ELF-1 (cell line): Measurements from ENCODE around the gene GABARAP.
A peak's percentile ranks its signal among the peaks of the same experiment; 100 is the strongest.

Experiments
- DNase-seq: peaks from one replicate; pipeline ENCODE4 v3.0.0-alpha.2; 2016; ENCODE audit warnings: low read depth, low spot score

GABARAP gene

DNA sequence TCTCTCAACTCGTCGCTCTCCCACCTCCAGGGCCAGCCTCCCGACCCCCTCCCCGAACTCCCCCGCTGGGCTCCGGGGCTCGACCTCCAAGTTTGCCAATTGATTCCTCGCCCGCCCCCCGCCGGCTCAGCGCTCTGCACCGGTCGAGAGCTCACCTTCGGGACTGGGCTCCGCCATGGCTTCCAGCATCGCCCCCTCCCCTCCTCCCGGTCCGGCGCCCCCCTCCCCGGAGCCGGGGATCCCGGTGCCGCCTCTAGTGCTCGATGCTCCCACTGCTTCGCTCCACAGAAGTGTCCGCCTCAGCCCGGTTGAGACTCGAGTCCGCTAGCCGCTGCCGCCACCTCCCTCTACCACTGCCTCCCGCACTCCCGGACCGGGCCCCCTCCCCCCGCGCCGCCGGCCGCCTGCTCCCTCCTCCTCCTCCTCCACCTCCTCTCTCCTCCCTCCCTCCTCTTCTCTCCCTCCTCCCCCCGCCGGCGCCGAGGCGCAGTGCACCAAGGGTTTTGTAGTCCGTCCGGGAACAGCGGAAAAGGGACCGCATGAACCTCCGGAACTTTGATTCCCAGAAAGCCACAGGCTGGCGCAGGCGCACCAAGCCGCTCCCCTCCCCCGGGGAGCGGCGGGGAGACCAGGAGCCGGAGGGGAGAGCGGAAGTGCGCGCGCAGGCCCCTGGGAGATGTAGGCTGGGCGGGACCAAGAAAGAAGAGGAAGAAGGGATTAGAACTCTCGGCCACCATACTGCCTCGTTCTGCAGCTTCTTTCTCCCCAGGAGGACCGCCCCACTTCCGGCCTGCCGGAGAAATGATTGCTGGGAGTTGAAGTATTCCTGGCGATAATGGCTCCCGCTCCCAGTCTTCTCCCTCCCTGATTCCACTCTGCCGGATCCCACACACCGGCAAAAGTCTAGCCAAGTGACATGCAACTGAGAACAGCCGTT lies 2.9 kb downstream of the GABARAP start, which contains the start of gene PHF23:
Gene PHF23, minus strand, starts transcription at position 367 of the 937 bp plus-strand sequence. Its CDS starts 178 bp downstream, at position 189.
- peak; percentile 100 for DNase-seq

DNA sequence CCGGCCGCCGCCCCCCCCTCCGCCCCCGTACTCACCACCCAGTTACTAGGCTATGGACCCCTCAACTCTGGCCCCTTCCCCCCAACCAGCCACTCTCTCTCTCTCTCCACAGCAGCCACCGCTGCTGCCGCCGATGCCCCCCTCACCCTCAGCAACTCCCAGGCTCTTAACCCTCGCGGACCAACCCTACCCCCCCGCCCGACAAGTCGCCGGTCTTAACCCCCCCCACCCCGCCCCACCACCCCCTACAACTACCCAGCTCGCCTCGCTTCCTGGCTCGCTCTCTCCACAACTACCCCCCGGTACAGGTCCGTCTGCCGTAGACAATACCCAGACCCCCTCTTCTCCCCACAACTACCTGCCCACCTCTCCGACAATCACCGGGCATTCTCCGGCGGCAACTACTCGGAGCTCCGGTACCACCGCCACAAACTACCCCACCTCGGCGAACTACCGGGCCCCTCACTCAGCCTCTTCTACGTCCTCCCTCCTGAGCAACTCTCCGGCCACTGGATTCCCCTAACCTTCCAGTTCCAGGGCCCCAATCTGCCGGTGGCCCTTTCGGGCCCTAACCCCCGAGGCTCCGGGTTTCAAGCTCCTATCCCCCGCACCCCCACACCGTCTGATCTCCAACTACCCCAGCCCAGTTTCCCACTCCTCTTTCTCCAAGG lies 3.7 kb downstream of the GABARAP start:
- DNase-seq: peak; percentile 28

DNA sequence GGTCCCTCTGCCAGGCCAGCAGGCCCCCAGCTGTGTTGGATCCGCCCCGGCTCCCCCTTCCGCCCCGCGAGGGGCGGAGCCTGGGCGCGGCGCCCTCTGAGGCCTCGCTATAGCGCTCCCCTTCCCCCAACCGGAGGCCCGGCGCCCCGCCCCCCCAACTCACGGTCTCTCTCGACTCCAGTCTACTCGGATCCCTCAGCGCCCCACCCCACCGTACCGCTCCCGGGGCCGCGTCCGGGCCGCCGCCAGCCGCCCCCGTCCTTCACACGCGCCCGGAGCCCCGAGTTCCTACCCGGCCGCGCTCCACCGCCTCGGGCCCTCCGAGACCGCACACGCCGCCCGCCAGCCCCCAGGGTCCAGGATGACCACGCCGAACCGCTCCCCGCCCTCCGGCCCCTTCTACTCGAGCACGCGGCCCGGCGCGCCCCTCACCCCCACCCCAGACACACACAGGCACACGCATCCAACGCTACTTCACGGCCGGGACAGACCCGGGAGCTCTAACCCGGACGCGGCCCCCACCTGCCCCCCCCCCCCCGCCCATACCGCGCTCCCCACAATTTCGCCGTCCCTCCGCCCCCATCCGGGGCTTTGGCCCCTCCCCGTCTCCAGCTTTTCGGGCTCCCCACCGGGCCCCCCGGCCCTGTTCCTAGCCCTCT lies 4.4 kb downstream of the GABARAP start:
- DNase-seq: peak; percentile 59

DNA sequence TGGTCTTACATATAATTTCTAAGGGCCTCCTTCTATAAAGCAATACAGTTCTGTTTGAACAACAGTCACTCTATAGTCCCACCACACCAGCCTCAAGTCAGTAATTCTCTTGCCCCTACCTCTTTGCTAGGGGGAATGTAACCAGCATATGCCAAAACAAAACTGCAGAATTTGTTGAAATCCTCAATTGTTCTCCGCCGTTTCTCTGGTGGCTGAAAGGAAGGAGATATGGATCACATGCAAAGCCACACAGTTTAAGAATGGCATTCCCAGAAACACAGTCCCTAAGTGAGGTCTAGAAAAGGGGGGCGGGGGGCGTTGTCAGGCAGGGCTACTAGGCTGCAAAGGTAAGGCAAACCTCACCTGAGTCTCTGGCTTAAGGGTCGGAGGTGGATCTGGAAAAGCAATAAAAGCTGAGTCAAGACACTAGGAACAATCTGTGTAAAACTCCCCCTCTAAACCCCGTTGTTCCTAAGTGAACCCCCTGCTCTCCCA lies 4.9 kb downstream of the GABARAP start:
- no peak for DNase-seq

DNA sequence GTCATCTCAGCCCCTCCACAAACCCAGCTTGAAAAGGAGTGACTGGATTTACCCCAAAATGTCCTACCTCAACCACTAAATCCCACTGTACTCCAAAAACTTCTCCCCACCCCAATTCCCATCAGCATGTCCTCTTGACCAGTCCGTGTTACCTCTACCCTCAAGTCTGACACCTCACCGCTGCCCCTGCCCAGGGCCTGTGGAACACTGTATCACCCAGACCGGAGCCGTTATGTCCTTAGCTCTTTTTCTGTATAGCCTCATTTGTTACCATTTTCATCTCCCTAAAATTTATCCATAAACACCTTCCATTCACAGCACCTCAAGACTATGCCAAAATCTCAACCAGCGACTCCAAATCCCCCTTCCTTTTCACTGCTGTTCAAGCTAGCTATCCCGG lies 5.4 kb downstream of the GABARAP start:
- no peak for DNase-seq

DNA sequence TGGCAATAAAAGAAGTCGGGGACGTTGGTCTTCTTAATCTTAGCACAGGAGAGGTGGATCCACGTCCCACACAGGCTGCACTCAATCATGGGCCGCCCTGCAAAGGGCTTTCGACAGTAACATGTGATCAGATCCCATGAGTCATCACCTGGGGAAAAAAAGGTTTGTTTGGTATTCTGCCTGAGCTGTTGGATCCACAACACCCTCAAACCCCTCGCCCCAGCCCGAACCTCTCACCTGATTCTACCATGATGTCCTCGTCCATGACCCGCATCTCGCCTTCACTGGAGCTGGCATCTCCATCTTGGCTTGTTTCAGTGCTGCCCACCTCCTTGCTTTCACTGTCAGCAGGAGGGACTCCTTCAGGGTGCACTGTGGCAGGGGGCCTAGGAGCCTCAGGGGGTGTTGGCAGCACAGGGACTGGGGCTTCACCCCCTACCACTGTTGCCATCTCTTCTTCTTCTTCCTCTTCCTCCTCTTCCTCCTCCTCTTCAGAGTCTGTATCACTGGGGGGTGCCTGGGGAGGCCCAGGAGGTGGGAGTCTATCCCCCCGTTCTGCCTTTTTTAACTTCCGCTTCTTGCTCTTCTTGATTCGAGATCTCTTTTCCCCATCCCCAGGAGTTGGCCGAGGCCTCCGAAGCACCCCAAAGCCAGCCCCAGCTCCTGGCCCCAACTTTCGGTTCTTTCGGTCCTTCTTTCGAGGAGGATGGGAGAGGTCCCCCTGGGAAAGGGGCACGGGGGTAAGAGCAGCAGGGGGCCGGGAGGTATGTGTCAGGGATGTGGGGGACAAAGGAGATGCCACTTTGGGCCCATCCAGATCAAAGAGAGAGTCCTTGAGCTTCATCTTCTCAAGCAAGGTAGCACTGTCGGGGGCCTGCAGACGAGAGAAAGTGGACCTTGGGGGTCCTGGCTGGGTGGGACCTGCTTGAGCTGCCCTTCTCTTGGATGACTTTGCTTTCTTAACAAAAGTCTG lies 6.3 kb downstream of the GABARAP start:
- DNase-seq: no peak

DNA sequence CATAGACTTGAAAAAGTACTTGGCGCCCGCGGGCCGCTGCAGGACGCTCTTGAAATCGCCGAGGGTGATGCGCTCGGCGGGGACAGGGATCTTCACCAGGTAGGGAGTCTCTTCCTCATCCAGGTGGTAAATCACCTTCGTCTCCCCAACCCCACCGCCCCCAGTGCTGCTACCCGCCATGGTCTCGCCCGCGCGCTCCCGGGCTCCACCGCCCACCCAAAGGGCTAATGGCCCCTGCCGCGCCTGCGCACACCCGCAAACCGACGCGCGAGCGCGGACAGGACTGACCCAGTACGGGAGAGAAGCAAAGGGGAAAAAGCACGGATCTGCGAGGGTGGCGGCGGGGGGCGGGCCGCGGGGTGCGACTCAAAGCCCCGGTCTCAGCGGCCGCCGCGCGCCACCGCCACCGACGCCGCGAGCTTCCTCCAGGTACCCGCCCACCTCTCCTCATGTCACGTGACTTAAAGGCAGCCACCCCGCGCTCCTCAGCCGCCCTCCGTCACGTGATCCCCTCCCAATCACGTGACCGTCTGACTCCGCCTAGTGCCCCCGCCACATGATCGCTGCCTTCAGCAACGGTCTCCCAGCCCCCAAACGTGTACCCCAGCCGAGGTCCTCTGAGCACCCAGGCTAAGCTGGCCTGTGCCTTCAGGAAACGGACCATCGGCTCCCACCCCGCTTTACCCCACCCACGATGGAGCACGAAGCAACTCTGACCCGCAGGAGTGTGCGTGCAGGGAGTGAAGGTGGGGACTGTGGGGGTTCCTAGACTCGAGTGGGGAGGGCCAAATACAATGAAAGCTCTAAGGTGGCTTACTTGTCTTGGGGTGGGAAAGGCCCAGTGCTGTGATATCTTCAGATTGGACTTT lies 7.9 kb downstream of the GABARAP start, which contains the start of gene DVL2:
Gene DVL2, minus strand, starts transcription at position 435 of the 869 bp plus-strand sequence. Its CDS starts 255 bp downstream, at position 180.
- DNase-seq: peak; percentile 98

DNA sequence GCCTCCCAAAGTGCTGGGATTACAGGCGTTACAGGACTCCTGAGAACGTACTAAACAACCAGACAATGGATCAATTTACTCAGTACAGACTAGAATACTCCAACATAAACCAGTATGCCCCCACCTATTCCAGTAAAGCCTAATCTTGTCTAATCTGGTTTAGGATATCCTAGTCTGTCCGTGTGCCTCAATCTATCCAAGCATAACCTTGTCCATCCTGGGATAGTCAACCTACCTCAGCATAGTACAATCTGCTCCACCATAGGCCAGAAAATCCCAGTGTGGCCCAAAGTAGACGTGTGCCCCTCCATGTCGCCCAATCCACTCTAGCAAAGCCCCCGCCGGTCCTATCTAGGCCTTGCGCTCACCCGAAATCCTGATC lies 8.6 kb downstream of the GABARAP start:
- no peak for DNase-seq

DNA sequence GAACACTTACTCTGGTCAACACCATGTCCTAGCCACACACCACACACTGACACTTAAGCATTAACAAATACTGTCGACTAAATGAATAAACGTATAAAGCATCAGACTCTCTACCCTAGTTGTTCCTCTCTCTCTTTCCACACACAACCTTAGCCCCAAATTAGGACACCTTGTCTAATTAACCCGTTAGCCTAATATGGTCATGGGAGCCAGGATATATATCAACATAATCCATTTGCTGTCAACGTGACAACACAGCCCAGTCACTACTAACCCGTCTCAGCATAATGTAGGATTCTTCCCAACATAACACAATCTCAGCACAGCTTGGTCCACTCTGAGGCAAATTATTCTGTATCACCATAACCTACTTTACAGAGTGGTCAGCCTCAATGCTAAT lies 10.1 kb downstream of the GABARAP start:
- DNase-seq: no peak

DNA sequence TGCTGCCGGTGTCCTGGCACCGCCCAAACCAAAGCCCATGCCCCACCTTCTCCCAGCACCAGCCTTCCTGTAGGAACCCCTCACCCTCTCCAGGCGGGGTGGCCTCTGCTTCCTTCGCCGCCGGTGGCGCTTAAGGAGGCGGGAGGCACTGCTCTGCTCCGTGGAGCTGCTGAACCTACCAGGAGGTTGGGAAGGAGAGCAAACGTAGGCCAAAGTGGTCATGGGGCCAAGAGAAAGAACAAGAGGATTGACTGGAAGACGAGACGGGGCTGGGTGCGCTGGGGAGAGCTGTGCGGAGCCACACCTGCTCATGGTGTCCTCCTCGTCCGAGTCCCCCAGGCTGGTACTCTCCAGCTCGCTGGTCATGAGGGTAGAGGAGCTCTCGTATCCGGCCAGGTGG lies 12.7 kb downstream of the GABARAP start:
- DNase-seq: no peak

DNA sequence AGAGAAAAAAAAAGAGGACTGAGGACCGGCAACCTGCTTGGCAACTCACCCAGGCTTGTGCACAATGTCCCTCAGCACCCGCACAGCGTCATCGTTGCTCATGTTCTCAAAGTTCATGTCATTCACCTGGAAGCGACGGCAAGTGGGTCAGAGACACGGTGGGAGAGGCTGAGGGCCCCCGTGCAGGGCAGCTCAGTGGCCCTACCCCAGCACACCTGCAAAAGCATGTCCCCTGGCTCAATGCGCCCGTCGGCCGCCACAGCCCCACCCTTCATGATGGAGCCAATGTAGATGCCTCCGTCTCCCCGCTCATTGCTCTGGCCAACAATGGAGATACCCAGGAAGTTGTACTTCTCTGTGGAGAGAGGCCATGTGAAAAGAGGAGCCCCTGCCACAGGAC lies 13.3 kb downstream of the GABARAP start:
- no peak for DNase-seq

DNA sequence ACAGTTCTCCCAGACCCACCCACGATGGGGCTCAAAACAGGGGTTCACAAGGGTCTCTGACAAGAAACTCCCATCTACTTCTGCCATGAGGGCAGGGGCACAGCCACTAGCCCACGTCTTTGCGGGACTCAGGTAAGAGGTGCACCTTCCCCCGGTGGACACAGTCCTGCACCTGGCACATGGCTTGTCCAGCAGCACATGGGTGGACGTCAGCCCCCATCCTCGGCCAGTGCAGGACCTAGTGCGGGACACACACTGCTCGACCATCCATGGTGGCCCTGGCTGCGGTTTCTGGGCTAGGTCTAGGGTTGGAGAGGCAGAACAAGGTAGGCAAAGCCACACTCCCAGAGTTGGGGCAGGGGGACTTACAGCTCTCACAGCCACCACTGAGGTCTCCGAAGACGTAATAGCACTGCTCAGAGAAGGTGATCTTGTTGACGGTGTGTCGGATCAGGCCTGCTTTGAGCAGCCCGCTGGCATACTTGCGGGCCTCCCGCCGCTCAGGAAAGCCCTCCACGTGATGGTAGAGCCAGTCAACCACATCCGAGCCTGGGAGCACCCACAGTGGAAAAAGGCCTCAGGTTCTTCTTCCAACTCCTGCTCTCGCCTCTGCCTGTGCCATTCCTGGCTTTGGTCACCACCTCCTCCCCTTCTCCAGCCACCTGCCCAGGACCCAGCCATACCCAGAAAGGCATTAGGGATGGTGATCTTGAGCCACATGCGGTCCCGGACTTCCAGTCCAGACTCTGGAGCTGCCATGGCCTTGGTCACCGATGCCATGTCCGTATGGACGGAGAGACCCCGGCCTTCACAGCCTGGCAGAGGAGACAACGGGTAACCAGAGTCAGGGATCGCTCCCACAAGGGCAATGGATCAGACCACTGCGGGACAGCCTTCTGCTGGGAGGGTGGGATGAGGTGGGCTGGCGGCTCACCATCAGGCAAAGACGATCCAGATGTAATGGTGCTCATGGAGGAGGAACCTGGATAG lies 15.2 kb downstream of the GABARAP start:
- no peak for DNase-seq

DNA sequence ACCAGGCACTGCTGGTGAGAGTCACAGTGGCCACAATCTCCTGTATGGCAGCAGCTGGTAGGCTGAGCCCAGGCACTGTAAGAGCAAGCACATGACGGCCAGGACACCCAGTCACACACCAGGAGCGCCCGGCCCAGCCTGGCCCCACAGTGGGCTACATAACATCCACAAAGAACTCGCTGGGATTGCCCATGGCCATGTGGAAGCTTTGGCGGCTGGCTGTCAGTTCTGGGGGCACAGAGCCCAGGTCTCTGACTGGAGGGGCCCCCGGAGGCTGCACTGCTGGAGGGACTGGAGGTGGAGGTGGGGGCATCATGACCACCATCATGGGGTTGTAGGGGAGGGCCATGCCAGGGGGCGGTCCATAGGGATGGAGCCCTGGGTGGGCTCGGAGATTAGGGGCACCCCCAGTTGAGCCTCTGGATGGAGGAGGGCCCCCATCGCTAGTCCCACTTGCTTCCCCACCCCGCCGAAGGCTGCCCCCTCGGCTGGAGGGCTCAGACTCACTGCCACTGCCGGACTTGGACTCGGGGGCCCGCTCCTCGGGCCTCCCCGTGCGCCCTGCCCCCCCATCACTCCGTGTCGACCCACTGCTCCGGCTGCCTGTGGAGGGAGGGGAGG lies 16.4 kb downstream of the GABARAP start:
- DNase-seq: no peak

DNA sequence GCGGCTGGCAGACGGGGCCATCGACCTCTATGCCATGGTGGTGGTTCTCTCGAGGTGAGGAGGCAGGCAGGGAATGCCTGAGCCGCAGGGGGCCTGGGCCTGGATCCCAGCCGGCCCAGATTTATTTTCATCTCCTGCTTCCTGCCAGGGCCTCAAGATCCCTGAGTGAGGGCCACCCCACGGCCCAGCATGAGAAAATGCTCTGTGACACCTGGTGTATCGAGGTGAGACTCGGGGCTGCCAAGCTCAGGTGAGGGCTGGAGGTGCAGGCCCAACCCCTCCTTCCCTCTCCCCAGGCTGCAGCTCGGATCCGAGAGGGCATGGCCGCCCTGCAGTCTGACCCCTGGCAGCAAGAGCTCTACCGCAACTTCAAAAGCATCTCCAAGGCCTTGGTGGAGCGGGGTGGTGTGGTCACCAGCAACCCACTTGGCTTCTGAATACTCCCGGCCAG lies 17.6 kb downstream of the GABARAP start:
- no peak for DNase-seq

DNA sequence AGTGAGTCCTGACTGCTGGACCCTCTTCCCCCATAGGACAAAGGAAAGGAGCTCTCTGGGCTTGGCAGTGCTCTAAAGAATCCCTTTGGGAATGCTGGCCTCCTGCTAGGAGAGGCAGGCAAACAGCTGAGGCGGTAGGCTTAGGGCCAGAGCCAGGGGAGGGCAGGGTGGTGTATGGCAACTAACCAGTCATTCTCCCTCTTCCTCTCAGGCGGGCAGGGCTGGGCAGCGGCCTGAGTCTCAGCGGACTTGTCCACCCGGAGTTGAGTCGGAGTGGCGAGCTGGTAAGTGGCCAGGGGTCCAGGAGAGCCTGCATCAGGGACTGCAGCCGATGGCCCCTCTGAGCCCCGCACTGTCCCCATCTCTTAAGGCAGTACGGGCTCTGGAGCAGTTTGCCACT lies 18.1 kb downstream of the GABARAP start:
- DNase-seq: no peak

DNA sequence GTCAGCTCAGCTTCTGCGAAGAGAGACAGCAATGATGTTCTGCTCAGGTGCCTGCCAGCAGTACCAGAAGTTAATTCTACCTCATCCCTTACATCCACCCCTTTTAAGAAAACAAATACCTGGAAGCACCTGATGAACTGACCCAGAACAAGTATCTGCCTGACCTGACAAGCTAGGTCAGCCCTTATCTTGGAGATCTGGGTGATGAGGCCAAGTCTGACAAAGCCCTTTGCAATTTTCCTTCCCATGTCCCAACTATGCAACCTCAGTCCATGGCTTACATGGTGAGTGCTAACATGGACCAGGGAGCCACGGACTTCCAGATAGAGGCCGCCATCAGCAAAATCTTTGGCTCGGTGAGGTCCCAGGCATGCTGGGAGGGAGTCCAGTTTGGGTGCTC lies 18.9 kb downstream of the GABARAP start:
- no peak for DNase-seq

DNA sequence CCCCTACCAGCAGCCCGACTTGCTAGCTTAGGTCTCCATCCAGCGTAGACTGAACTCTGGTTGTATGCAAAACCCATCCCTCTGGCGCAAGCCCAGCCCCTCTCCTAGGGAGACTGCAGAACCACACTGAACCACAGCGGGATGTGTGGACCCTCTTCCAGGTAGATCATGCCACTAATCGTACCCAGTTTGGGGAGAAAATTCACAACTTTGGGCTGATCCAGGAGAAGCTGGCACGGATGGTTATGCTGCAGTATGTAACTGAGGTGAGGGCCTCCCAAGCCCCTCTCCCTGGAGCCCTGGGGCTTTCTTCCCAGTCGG lies 19.3 kb downstream of the GABARAP start:
- no peak for DNase-seq
